DMS 273 (cell line): Measurements from ENCODE around the gene KRTAP20-1.

ENCODE experiments used
- DNase-seq: peaks from one replicate; lab custom pipeline; 2025; ENCODE audit not compliant: unreplicated experiment; lab: John Stamatoyannopoulos, UW

Gene KRTAP20-1

DNA sequence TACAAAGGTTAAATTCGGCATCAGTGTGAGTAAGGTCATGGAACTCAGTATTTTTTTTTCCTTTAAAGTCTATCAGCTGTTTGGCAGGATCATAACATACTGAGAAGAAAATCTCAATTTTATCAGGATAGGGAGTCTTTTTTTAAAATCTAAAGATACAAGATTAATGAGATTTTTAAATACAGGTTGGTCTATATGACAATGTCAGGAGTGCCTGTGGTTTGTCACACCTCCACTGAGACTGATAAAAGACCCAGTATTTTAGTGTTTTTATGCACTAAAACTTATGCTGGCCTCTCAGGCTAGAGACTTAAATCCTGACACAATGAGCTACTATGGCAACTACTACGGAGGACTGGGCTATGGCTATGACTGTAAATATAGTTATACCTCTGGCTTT lies 26.3 kb downstream of the KRTAP20-1 start, which contains the start of gene KRTAP20-3:
KRTAP20-3 (plus strand) TSS at position 301 of the 400 bp plus-strand sequence.
- DNase-seq: no peak

DNA sequence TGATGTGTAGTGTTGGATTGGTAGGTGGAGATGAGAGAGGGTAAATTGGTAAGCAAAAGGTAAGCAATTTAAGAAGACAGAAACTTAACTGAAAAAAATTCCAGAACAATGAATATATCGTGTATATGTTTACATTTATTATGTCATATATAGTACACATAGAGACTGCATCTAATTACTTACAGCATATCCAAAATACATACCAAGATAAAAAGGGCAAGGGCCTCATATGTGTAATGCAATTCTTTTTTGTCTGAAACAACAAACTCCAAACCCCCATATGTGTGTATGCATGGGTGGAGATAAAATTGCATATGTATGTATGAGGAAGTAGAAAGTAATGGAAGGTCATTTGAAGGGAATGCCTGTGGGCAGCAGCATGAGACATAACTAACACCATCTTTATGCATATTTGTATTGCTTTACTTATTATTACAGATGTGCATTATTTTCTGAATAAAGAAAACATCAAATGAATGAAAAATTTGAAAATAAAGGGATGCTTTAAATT lies 30.7 kb downstream of the KRTAP20-1 start:
- no peak for DNase-seq

DNA sequence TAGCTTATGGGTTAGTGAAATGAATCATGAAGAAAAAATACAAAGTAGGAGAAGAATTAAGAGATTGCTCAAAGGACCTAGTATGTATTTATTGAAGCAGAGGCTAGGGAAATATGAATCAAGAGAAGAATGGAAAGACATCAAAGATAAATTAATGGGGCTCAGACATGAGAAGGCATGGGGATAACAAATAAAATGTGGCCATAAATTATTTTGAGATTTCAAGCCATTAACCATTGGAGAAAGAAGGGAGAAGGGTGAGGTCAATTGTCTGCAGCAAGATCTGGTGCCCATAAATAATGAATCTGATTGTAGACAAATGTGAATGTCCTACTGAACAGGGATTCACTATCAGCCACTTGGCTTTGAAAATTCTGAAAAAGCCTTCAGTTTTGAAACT lies 36.7 kb downstream of the KRTAP20-1 start:
- DNase-seq: no peak
